ENCODE measurements around the gene ZNF484.
"Not testable (repeated sequence)": the region's sequence is repeated elsewhere in the genome, so short reads cannot be mapped to it uniquely, and the experiment has no call there.

DNA sequence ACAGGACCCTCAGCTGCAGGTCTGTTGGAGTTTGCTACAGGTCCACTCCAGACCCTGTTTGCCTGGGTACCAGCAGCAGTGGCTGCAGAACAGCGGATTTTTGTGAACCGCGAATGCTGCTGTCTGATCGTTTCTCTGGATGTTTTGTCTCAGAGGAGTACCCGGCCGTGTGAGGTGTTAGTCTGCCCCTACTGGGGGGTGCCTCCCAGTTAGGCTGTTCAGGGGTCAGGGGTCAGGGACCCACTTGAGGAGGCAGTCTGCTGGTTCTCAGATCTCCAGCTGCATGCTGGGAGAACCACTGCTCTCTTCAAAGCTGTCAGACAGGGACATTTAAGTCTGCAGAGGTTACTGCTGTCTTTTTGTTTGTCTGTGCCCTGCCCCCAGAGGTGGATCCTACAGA, 27.3 kb upstream of the ZNF484 start:
- TF ChIP-seq EZH2 (IDR thresholded peaks at IDR 0.05; ENCODE audit: insufficient read depth, poor library complexity, severe bottlenecking); EZH2phosphoT487 (IDR thresholded peaks at IDR 0.05; ENCODE audit: insufficient read depth, low read depth): not testable (repeated sequence)

All from GM23248 (cell line).